Trophoblast cell (in vitro differentiated cells and primary cell): Measurements from ENCODE around the gene MAEA.
"Not testable (repeated sequence)": the region's sequence is repeated elsewhere in the genome, so short reads cannot be mapped to it uniquely, and the experiment has no call there.

Experiments
- DNase-seq, 2 donors: peaks; one replicate each; pipeline ENCODE4 v3.0.0-alpha.2; 2016
- H2AFZ ChIP-seq: 2 replicates; pipeline ENCODE4 v1.6.1; 2013; ENCODE audit warnings: low read length, moderate library complexity, mild to moderate bottlenecking; ENCODE audit not compliant: insufficient read depth, poor library complexity
- H2AK5ac ChIP-seq: 2 replicates; pipeline ENCODE4 v1.6.1; 2013; ENCODE audit warnings: mild to moderate bottlenecking, low read length
- H2BK120ac ChIP-seq: 2 replicates; pipeline ENCODE4 v1.6.1; 2013; ENCODE audit warnings: low read length, mild to moderate bottlenecking, moderate library complexity; ENCODE audit not compliant: insufficient read depth, poor library complexity
- H2BK12ac ChIP-seq: 2 replicates; pipeline ENCODE4 v1.6.1; 2013; ENCODE audit warnings: mild to moderate bottlenecking, low read length, moderate library complexity
- H2BK5ac ChIP-seq: 2 replicates; pipeline ENCODE4 v1.6.1; 2013; ENCODE audit warnings: low read length, low read depth, moderate library complexity, mild to moderate bottlenecking; ENCODE audit not compliant: poor library complexity
- H3K14ac ChIP-seq: 2 replicates; pipeline ENCODE4 v1.6.1; 2013; ENCODE audit warnings: mild to moderate bottlenecking, low read length
- H3K18ac ChIP-seq: 2 replicates; pipeline ENCODE4 v1.6.1; 2013; ENCODE audit warnings: mild to moderate bottlenecking, low read length
- H3K23ac ChIP-seq: 2 replicates; pipeline ENCODE4 v1.6.1; 2013; ENCODE audit warnings: low read length
- H3K27ac ChIP-seq: 2 replicates; pipeline ENCODE4 v1.5.1; 2013; ENCODE audit warnings: low read depth, mild to moderate bottlenecking, inconsistent platforms, low read length, moderate library complexity
- H3K27me3 ChIP-seq: 2 replicates; pipeline ENCODE4 v1.6.1; 2013; ENCODE audit warnings: inconsistent platforms, mild to moderate bottlenecking, low read length, moderate library complexity; ENCODE audit not compliant: insufficient read depth
- H3K36me3 ChIP-seq, 2 experiments: 1 replicate in 1 of 2; 2 replicates in 1 of 2; pipeline ENCODE4 v1.6.1; 2013; ENCODE audit warnings: low read length in 2 of 2, mild to moderate bottlenecking in 2 of 2, moderate library complexity in 1 of 2; ENCODE audit not compliant: insufficient read depth in 2 of 2, control insufficient read depth in 1 of 2
- H3K4ac ChIP-seq: 2 replicates; pipeline ENCODE4 v1.6.1; 2013; ENCODE audit warnings: low read depth, mild to moderate bottlenecking, low read length, moderate library complexity
- H3K4me1 ChIP-seq, 2 experiments: 1 replicate in 1 of 2; 2 replicates in 1 of 2; pipeline ENCODE4 v1.6.1; 2013; ENCODE audit warnings: low read length in 2 of 2, mild to moderate bottlenecking in 2 of 2, moderate library complexity in 1 of 2; ENCODE audit not compliant: insufficient read depth in 2 of 2, control insufficient read depth in 1 of 2
- H3K4me2 ChIP-seq: 2 replicates; pipeline ENCODE4 v1.6.1; 2013; ENCODE audit warnings: inconsistent platforms, mild to moderate bottlenecking, low read length, moderate library complexity
- H3K4me3 ChIP-seq: 2 replicates; pipeline ENCODE4 v1.5.1; 2013; ENCODE audit warnings: mild to moderate bottlenecking, low read depth, low read length, inconsistent platforms
- H3K79me1 ChIP-seq: one replicate; pipeline ENCODE4 v1.6.1; 2013; ENCODE audit warnings: low read length
- H3K79me2 ChIP-seq: 2 replicates; pipeline ENCODE4 v1.6.1; 2013; ENCODE audit warnings: low read length, mild to moderate bottlenecking; ENCODE audit not compliant: control insufficient read depth, insufficient read depth, poor library complexity
- H3K9ac ChIP-seq: 2 replicates; pipeline ENCODE4 v1.6.1; 2013; ENCODE audit warnings: mild to moderate bottlenecking, low read length
- H3K9me3 ChIP-seq: 2 replicates; pipeline ENCODE4 v1.6.1; 2013; ENCODE audit warnings: low read depth, mild to moderate bottlenecking, control low read depth, inconsistent platforms, low read length; ENCODE audit not compliant: insufficient read depth
- H4K12ac ChIP-seq: 2 replicates; pipeline ENCODE4 v1.6.1; 2013; ENCODE audit warnings: low read depth, mild to moderate bottlenecking, low read length, moderate library complexity
- H4K8ac ChIP-seq: 2 replicates; pipeline ENCODE4 v1.6.1; 2013; ENCODE audit warnings: low read depth, mild to moderate bottlenecking, low read length, moderate library complexity
- H4K91ac ChIP-seq: one replicate; pipeline ENCODE4 v1.6.1; 2013; ENCODE audit warnings: low read depth, mild to moderate bottlenecking, low read length, moderate library complexity
- WGBS: extraction: QIAGEN DNeasy Blood & Tissue Kit; methylation state at CpG from one replicate; pipeline ENCODE4 v1.1.7; 2013; ENCODE audit warnings: missing lambda C conversion rate; ENCODE audit not compliant: insufficient read length, insufficient coverage; ENCODE audit errors: extremely low coverage; 5-methylcytosine and 5-hydroxymethylcytosine counted together

MAEA gene

DNA sequence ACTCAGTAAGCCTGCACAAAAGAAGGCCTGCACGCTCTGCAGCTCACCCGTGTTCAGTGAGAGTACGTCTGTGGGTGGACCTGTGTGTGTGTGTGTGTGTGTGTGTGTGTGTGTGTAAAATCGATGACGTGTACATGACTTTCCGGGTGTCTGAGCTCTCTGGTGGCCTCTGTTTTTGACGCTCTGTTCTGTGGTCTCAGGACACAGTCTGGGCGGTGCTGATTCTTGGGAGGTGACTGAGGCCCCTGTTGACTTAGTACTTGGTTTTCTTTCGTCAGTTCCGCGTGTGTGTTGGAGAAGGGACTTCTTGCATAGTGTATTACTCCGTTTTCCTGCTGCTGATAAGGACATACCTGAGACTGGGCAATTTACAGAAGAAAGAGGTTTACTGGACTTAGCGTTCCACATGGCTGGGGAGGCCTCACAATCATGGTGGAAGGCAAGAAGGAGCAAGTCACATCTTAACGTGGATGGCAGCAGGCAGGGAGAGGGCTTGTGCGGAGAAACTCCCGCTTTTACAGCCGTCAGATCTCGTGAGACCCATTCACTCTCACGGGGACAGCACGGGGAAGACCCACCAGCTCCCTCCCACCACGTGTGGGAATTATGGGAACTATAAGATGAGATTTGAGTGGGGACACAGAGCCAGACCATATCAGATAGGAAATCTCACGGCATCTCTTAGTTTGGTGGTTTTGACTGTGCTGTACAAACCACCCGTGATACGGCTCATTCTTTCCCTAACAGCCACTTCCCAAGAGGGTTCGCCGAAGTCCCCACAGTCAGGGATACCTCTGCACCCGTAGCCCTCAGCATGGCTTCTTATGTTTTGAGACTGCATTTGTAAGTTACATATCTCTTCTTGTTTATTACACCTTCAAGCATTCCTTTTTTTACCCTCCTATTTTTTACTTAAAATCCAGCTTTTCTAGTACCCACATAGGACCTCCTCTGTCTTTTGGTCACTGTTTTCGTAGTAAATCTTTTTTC, 81.8 kb downstream of the MAEA start:
- no peak overlapping the region for H2AFZ ChIP-seq
- H4K8ac ChIP-seq: no peak overlapping the region
- H3K14ac ChIP-seq: no peak overlapping the region
- H3K36me3 ChIP-seq: peaks cover 37 to 46% of the 10 kb centered on the region in 2 experiments
- H3K23ac ChIP-seq: no peak overlapping the region
- H4K91ac ChIP-seq: no peak overlapping the region
- H3K4ac ChIP-seq: no peak overlapping the region
- DNase-seq: no peak
- no peaks in the 10 kb centered on the region for H3K4me1 ChIP-seq
- WGBS: no CpG with 5 or more reads among the region's 28 CpGs
- H3K4me2 ChIP-seq: no peak overlapping the region
- H3K9me3 ChIP-seq: no peaks in the 10 kb centered on the region
- H3K79me1 ChIP-seq: no peaks in the 10 kb centered on the region
- H4K12ac ChIP-seq: no peak overlapping the region
- H3K9ac ChIP-seq: no peak overlapping the region
- H2AK5ac ChIP-seq: no peak overlapping the region
- H2BK12ac ChIP-seq: no peak overlapping the region
- no peak overlapping the region for H2BK120ac ChIP-seq
- H3K79me2 ChIP-seq: no peaks in the 10 kb centered on the region
- H3K27me3 ChIP-seq: no peaks in the 10 kb centered on the region
- no peak overlapping the region for H3K4me3 ChIP-seq
- no peak overlapping the region for H3K27ac ChIP-seq
- H2BK5ac ChIP-seq: no peak overlapping the region
- no peak overlapping the region for H3K18ac ChIP-seq

DNA sequence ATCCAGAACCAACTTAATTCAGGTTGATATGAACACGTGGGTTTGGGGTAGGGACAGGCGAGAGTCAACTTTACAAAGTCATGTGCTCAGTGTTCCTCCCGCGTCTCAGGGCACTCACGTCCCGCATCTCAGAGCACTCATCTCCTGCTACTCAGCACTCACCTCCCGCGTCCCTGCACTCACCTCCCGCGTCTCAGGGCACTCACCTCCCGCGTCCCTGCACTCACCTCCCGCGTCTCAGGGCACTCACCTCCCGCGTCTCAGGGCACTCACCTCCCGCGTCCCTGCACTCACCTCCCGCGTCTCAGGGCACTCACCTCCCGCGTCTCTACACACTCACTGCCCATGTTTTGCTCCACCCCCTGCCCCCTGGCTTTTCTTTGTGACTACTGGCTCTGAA, 82.9 kb downstream of the MAEA start:
- H3K36me3 ChIP-seq: peaks cover 41 to 46% of the 10 kb centered on the region in 2 experiments
- H2BK5ac ChIP-seq, H3K4me2 ChIP-seq, H4K8ac ChIP-seq, H3K23ac ChIP-seq, H3K79me2 ChIP-seq, H3K4me3 ChIP-seq, H3K4me1 ChIP-seq, H2AK5ac ChIP-seq, H2BK12ac ChIP-seq, H2BK120ac ChIP-seq, H3K18ac ChIP-seq, H3K27me3 ChIP-seq, H4K12ac ChIP-seq, H3K79me1 ChIP-seq, H3K4ac ChIP-seq, H3K27ac ChIP-seq, H3K14ac ChIP-seq, H3K9me3 ChIP-seq, DNase-seq, H3K9ac ChIP-seq, H2AFZ ChIP-seq, H4K91ac ChIP-seq: not testable (repeated sequence)
- WGBS: no CpG with 5 or more reads among the region's 22 CpGs

- Histone ChIP-seq H3K14ac (no peak overlapping the region), H2BK5ac (no peak overlapping the region), H4K12ac (no peak overlapping the region), H3K9ac (no peak overlapping the region), H4K8ac (no peak overlapping the region), H3K27me3 (no peaks in the 10 kb centered on the region), H3K79me1 (no peaks in the 10 kb centered on the region), H2BK120ac (no peak overlapping the region), H4K91ac (no peak overlapping the region), H3K4ac (no peak overlapping the region), H3K4me2 (no peak overlapping the region), H3K27ac (no peak overlapping the region), H3K4me1 (no peaks in the 10 kb centered on the region), H3K4me3 (no peak overlapping the region), H2AFZ (no peak overlapping the region), H2BK12ac (no peak overlapping the region), H3K23ac (no peak overlapping the region), H2AK5ac (no peak overlapping the region), H3K9me3 (no peaks in the 10 kb centered on the region), H3K79me2 (no peaks in the 10 kb centered on the region), H3K36me3 (peaks cover 35 to 41% of the 10 kb centered on the region in 2 experiments), H3K18ac (no peak overlapping the region)
- no CpG with 5 or more reads among the region's 42 CpGs for WGBS
- DNase-seq: no peak
These were observed 84.4 kb downstream of the MAEA start for GRCh38 chr4:1373892-1374705.

DNA sequence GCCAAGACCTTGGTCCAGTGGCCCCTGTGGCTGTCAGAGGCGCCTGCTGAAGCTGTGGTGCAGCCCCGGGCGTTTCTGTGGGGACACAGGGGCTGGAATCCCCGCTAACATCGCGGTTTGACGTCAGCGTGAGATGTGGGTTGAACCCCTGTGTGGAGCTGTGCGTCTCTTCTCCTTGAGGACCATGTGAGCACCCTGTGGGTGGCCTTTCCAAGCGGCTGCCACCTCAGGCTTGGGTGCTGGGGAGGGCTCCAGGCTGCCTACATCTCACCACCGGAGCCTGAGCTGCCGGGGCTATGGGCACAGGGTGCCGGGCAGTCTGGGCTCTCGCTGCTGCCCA, 85.0 kb downstream of the MAEA start:
- Histone ChIP-seq H2AFZ (no peak overlapping the region), H2AK5ac (no peak overlapping the region), H4K91ac (no peak overlapping the region), H3K18ac (no peak overlapping the region), H3K27me3 (no peaks in the 10 kb centered on the region), H3K79me1 (no peaks in the 10 kb centered on the region), H3K23ac (no peak overlapping the region), H3K36me3 (peaks cover 35 to 41% of the 10 kb centered on the region in 2 experiments), H3K9ac (no peak overlapping the region), H2BK5ac (no peak overlapping the region), H2BK120ac (no peak overlapping the region), H4K12ac (no peak overlapping the region), H3K4ac (no peak overlapping the region), H3K9me3 (no peaks in the 10 kb centered on the region), H2BK12ac (no peak overlapping the region), H3K79me2 (no peaks in the 10 kb centered on the region), H3K27ac (no peak overlapping the region), H3K4me2 (no peak overlapping the region), H3K4me1 (no peaks in the 10 kb centered on the region), H4K8ac (no peak overlapping the region), H3K14ac (no peak overlapping the region), H3K4me3 (no peak overlapping the region)
- DNase-seq: no peak
- WGBS: no CpG with 5 or more reads among the region's 14 CpGs
